Upper lobe of right lung (tissue), 1 donor: Measurements from ENCODE around the gene CCT8L2. TPM values are rescaled to one million over a fixed set of nuclear protein-coding genes. Genes with fewer than 3 reads are reported as not detected.
"Not testable (repeated sequence)": the region's sequence is repeated elsewhere in the genome, so short reads cannot be mapped to it uniquely, and the experiment has no call there.

Experiments
- ATAC-seq: fragments of 200-7000 bp; cut with Tn5 transposase; one replicate; pipeline ENCODE4 v1.9.1; 2020; ENCODE audit warnings: mild to moderate bottlenecking, moderate library complexity
- DNase-seq: peaks from one replicate; pipeline ENCODE4 v3.0.0-alpha.2; 2020
- H3K27ac ChIP-seq: fragments of 200-600 bp; one replicate; pipeline ENCODE4 v1.8.0; 2022
- H3K27me3 ChIP-seq: fragments of 200-600 bp; one replicate; pipeline ENCODE4 v1.8.0; 2022; ENCODE audit warnings: mild to moderate bottlenecking
- H3K36me3 ChIP-seq: fragments of 200-600 bp; one replicate; pipeline ENCODE4 v1.8.0; 2022
- H3K4me1 ChIP-seq: fragments of 200-600 bp; one replicate; pipeline ENCODE4 v1.8.0; 2022
- H3K4me3 ChIP-seq: fragments of 200-600 bp; one replicate; pipeline ENCODE4 v1.8.0; 2022; ENCODE audit warnings: mild to moderate bottlenecking
- H3K9me3 ChIP-seq: fragments of 200-600 bp; one replicate; pipeline ENCODE4 v1.8.0; 2022
- intact Hi-C: fragments of 100-400 bp; cut with DNase I; formaldehyde crosslinking; loops from one replicate; pipeline ENCODE4 v1.11.0; 2022
- total RNA-seq: library from RNA; stranded (reverse); fragmentation: NEBNext Ultra II Directional; extraction: Animal tissue kit (Norgen Biotek cat#: 25700); gene quantifications from one replicate; pipeline ENCODE4 v1.2.1, GENCODE V29; 2021
- TF ChIP-seq, protein P1 (sequence below): fragments of 200-600 bp; IDR thresholded peaks from one replicate; pipeline ENCODE4 v1.8.0; 2022; ENCODE audit warnings: antibody characterized with exemption
- donor health status: DM: no; HTN: yes; CAD: no; lungs with severe emphysema.

CCT8L2 gene
- total RNA-seq, 1 donor from 2014 or later: not detected

DNA sequence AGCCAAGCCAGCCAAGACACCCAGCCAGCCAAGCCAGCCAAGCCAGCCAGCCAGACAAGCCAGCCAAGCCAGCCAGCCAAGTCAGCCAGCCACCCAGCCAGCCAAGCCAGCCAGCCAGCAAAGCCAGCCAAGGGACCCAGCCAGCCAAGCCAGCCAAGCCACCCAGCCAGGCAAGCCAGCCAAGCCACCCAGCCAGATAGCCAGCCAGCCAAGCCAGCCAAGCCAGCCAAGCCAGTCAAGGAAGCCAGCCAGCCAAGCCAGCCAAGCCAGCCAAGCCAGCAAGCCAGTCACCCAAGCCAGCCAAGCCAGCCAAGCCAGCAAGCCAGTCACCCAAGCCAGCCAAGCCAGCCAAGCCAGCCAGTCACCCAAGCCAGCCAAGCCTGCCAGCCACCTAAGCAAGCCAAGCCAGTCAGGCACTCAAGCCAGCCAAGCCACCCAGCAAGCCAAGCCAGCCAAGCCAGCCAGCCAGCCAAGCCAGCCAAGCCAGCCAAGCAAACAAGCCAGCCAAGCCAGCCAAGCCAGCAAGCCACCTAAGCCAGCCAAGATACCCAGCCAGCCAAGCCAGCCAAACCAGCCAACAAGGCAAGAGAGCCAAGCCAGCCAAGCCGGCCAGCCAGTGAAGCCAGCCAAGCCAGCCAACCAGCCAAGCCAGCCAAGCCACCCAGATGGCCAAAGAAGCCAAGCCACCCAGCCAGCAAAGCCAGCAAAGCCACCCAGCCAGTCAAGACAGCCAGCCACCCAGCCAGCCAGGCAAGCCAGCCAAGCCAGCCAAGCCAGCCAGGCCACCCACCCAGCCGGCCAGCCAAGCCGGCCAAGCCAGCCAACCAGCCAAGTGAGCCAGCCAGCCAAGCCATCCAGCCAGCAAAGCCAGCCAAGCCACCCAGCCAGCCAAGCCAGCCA lies 33.3 kb downstream of the CCT8L2 start:
- Histone ChIP-seq H3K4me1 (no peaks in the 10 kb centered on the region), H3K27me3 (no peaks in the 10 kb centered on the region), H3K27ac (no peak overlapping the region), H3K36me3 (no peaks in the 10 kb centered on the region), H3K9me3 (no peaks in the 10 kb centered on the region), H3K4me3 (no peak overlapping the region)
- intact Hi-C loops: no loop called here
- no peak for DNase-seq
- no peak for ATAC-seq
- TF ChIP-seq, protein P1, sequence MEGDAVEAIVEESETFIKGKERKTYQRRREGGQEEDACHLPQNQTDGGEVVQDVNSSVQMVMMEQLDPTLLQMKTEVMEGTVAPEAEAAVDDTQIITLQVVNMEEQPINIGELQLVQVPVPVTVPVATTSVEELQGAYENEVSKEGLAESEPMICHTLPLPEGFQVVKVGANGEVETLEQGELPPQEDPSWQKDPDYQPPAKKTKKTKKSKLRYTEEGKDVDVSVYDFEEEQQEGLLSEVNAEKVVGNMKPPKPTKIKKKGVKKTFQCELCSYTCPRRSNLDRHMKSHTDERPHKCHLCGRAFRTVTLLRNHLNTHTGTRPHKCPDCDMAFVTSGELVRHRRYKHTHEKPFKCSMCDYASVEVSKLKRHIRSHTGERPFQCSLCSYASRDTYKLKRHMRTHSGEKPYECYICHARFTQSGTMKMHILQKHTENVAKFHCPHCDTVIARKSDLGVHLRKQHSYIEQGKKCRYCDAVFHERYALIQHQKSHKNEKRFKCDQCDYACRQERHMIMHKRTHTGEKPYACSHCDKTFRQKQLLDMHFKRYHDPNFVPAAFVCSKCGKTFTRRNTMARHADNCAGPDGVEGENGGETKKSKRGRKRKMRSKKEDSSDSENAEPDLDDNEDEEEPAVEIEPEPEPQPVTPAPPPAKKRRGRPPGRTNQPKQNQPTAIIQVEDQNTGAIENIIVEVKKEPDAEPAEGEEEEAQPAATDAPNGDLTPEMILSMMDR: no peak

DNA sequence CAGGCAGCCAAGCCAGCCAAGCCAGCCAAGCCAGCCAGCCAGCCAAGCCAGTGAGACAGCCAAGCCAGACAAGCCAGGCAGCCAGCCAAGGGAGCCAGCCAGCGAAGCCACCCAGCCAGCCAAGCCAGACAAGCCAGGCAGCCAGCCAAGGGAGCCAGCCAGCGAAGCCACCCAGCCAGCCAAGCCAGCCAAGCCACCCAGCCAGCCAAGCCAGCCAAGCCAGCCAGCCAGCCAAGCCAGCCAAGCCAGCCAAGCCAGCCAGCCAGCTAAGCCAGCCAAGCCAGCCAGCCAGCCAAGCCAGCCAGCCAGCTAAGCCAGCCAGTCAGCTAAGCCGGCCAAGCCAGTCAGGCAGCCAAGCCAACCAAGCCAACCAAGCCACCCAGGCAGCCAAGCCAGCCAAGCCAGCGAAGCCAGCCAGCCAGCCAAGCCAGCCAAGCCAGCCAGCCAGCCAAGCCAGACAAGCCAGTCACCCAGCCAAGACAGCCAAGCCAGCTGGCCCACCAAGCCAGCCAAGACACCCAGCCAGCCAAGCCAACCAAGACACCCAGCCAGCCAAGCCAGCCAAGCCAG lies 34.1 kb downstream of the CCT8L2 start:
- H3K4me1 ChIP-seq, DNase-seq, H3K27ac ChIP-seq, intact Hi-C loops, H3K9me3 ChIP-seq, H3K4me3 ChIP-seq, ATAC-seq, H3K36me3 ChIP-seq, H3K27me3 ChIP-seq: not testable (repeated sequence)

- H3K4me3 ChIP-seq, ATAC-seq, H3K36me3 ChIP-seq, DNase-seq, H3K4me1 ChIP-seq, H3K27me3 ChIP-seq, intact Hi-C loops, H3K9me3 ChIP-seq, H3K27ac ChIP-seq: not testable (repeated sequence)
Measured at GRCh38 chr22:16557511-16557910, 35.1 kb downstream of the CCT8L2 start.

- DNase-seq, H3K9me3 ChIP-seq, H3K36me3 ChIP-seq, ATAC-seq, intact Hi-C loops, H3K27me3 ChIP-seq, H3K4me3 ChIP-seq, H3K4me1 ChIP-seq, H3K27ac ChIP-seq: not testable (repeated sequence)
Measured at GRCh38 chr22:16555077-16555994, 37.3 kb downstream of the CCT8L2 start.

GRCh38 chr22:16543310-16543709 lies 49.3 kb downstream of the CCT8L2 start:
- H3K36me3 ChIP-seq, ATAC-seq, intact Hi-C loops, H3K4me1 ChIP-seq, H3K9me3 ChIP-seq, H3K4me3 ChIP-seq, DNase-seq, H3K27ac ChIP-seq, H3K27me3 ChIP-seq: not testable (repeated sequence)

Other genes with a start within 250 kb of the CCT8L2 start
- not detected for gene XKR3, start 232.6 kb upstream of the CCT8L2 start, total RNA-seq